ENCODE measurements around the gene ACOT12.
"Not testable (repeated sequence)": the region's sequence is repeated elsewhere in the genome, so short reads cannot be mapped to it uniquely, and the experiment has no call there.

The ACOT12 gene

GRCh38 chr5:81335946-81336345 lies 58.0 kb downstream of the ACOT12 start:
- no peak for DNase-seq

GRCh38 chr5:81334304-81335061 lies 59.5 kb downstream of the ACOT12 start:
- no peak for DNase-seq

- no peak for DNase-seq
These were observed 67.4 kb downstream of the ACOT12 start for GRCh38 chr5:81326554-81326953.

GRCh38 chr5:81317536-81317935 lies 76.4 kb downstream of the ACOT12 start:
- no peak for DNase-seq

- DNase-seq = no peak
These were observed 77.4 kb downstream of the ACOT12 start for GRCh38 chr5:81316571-81316970.

GRCh38 chr5:81315830-81316229 lies 78.1 kb downstream of the ACOT12 start:
- no peak for DNase-seq

- DNase-seq = no peak
These were observed 78.6 kb downstream of the ACOT12 start for GRCh38 chr5:81315336-81315735.

- no peak for DNase-seq
These were observed 79.4 kb downstream of the ACOT12 start for GRCh38 chr5:81314581-81314980.

GRCh38 chr5:81313686-81314085 lies 80.2 kb downstream of the ACOT12 start:
- no peak for DNase-seq

GRCh38 chr5:81313278-81313677 lies 80.7 kb downstream of the ACOT12 start:
- DNase-seq = no peak

- no peak for DNase-seq
These were observed 83.4 kb downstream of the ACOT12 start for GRCh38 chr5:81310402-81311063.

- no peak for DNase-seq
These were observed 85.1 kb downstream of the ACOT12 start for GRCh38 chr5:81308836-81309235.

GRCh38 chr5:81305785-81306184 lies 88.1 kb downstream of the ACOT12 start:
- no peak for DNase-seq

- DNase-seq = no peak
These were observed 90.4 kb downstream of the ACOT12 start for GRCh38 chr5:81303563-81303962.

- no peak for DNase-seq
These were observed 91.3 kb downstream of the ACOT12 start for GRCh38 chr5:81302596-81302995.

- peak; percentile 96 for DNase-seq
These were observed 92.5 kb downstream of the ACOT12 start, which contains the start of gene ZCCHC9 for GRCh38 chr5:81301271-81302015. ZCCHC9 (plus strand) TSS chr5:81301587; CDS start chr5:81304758, 3,171 bp downstream.

- DNase-seq = no peak
These were observed 93.0 kb downstream of the ACOT12 start for GRCh38 chr5:81300921-81301270.

GRCh38 chr5:81297531-81297930 lies 96.4 kb downstream of the ACOT12 start:
- no peak for DNase-seq

GRCh38 chr5:81294021-81294420 lies 99.9 kb downstream of the ACOT12 start:
- DNase-seq = not testable (repeated sequence)

- no peak for DNase-seq
These were observed 101.8 kb downstream of the ACOT12 start for GRCh38 chr5:81292130-81292529.

GRCh38 chr5:81290146-81290545 lies 103.8 kb downstream of the ACOT12 start:
- no peak for DNase-seq

- DNase-seq = no peak
These were observed 105.9 kb downstream of the ACOT12 start for GRCh38 chr5:81288021-81288433.

GRCh38 chr5:81286059-81286617 lies 107.8 kb downstream of the ACOT12 start:
- no peak for DNase-seq

All from NCI-H1694 (cell line).